SK-N-SH (cell line): Measurements from ENCODE around the gene TM4SF4. TPM values are rescaled to one million over a fixed set of nuclear protein-coding genes. Genes with fewer than 3 reads are reported as not detected.

Experiments used
- CTCF ChIA-PET: fragments of 300-600, 350-600 bp; formaldehyde crosslinking; extraction: SDS; loops from one replicate; lab custom pipeline; 2021; lab: Yijun Ruan, JAX
- POLR2A ChIA-PET: fragments of 350-600 bp; sonication (Branson Sonifier 250); formaldehyde crosslinking; extraction: SDS; loops from one replicate; lab custom pipeline; 2020; ENCODE audit warnings: antibody characterized with exemption, inconsistent platforms; lab: Yijun Ruan, JAX
- DNase-seq: peaks from one replicate; pipeline ENCODE4 v3.0.0; 2012
- H2AFZ ChIP-seq: fragments of 200-600 bp; sonication (generic); 2 replicates; pipeline ENCODE4 v1.8.1; 2016; ENCODE audit warnings: antibody characterized with exemption, mild to moderate bottlenecking, low read depth
- H3F3A ChIP-seq: fragments of 200-600 bp; sonication (generic); replicated peaks from 2 replicates; pipeline ENCODE3; 2016; ENCODE audit warnings: antibody characterized with exemption, mild to moderate bottlenecking; ENCODE audit not compliant: insufficient read depth
- H3K27ac ChIP-seq, 2 experiments: fragments of 200-500 bp in 1 of 2; fragments of 200-600 bp in 1 of 2; sonication (Bioruptor generic) in 1 of 2; sonication (generic), shearing (Covaris generic) in 1 of 2; 2 replicates each; pipeline versions ENCODE4 v1.5.1 to v1.6.1; 2014 to 2016; ENCODE audit warnings: low read depth in 2 of 2, inconsistent platforms in 1 of 2, low read length in 1 of 2, mild to moderate bottlenecking in 1 of 2, mixed read lengths in 1 of 2
- H3K27me3 ChIP-seq: fragments of 200-600 bp; sonication (generic), shearing (Covaris generic); 2 replicates; pipeline ENCODE4 v1.6.1; 2016; ENCODE audit warnings: mixed run types; ENCODE audit not compliant: insufficient read depth
- H3K36me3 ChIP-seq, 2 experiments: fragments of 200-500 bp in 1 of 2; fragments of 200-600 bp in 1 of 2; sonication (Bioruptor generic) in 1 of 2; sonication (generic) in 1 of 2; replicated peaks in 1 of 2; 2 replicates each; pipeline versions ENCODE3 to v1.5.1; 2014 to 2016; ENCODE audit warnings: low read length in 1 of 2, mild to moderate bottlenecking in 1 of 2; ENCODE audit not compliant: insufficient read depth in 2 of 2, control insufficient read depth in 1 of 2
- H3K4me1 ChIP-seq, 2 experiments: fragments of 200-500 bp in 1 of 2; fragments of 200-600 bp in 1 of 2; sonication (Bioruptor generic) in 1 of 2; sonication (generic), shearing (Covaris generic) in 1 of 2; 2 replicates each; pipeline versions ENCODE4 v1.5.1 to v1.6.1; 2014 to 2016; ENCODE audit warnings: low read depth in 1 of 2, low read length in 1 of 2, mixed run types in 1 of 2; ENCODE audit not compliant: insufficient read depth in 2 of 2, control insufficient read depth in 1 of 2
- H3K4me2 ChIP-seq: fragments of 200-600 bp; sonication (generic), shearing (Covaris generic); 2 replicates; pipeline ENCODE4 v1.6.1; 2017; ENCODE audit warnings: mixed run types
- H3K4me3 ChIP-seq, 2 experiments: fragments of 200-500 bp in 1 of 2; fragments of 200-600 bp in 1 of 2; sonication (Bioruptor generic) in 1 of 2; sonication (generic), shearing (Covaris generic) in 1 of 2; 2 replicates each; pipeline versions ENCODE4 v1.5.1 to v1.8.1; 2014 to 2016; ENCODE audit warnings: low read depth in 2 of 2, inconsistent platforms in 1 of 2, low read length in 1 of 2, mild to moderate bottlenecking in 1 of 2, mixed read lengths in 1 of 2, moderate library complexity in 1 of 2
- H3K79me2 ChIP-seq: fragments of 200-600 bp; sonication (generic); 2 replicates; pipeline ENCODE4 v1.8.1; 2017; ENCODE audit warnings: mild to moderate bottlenecking; ENCODE audit not compliant: insufficient read depth
- H3K9ac ChIP-seq: fragments of 200-600 bp; sonication (generic); 2 replicates; pipeline ENCODE4 v1.6.1; 2017; ENCODE audit warnings: mixed run types
- H3K9me2 ChIP-seq: fragments of 200-600 bp; sonication (generic); 2 replicates; pipeline ENCODE4 v1.6.1; 2017; ENCODE audit warnings: mixed run types
- H3K9me3 ChIP-seq: fragments of 200-600 bp; sonication (generic); 2 replicates; pipeline ENCODE4 v1.6.1; 2017; ENCODE audit warnings: mixed run types, mild to moderate bottlenecking, moderate library complexity
- H4K20me1 ChIP-seq: fragments of 200-600 bp; sonication (generic); 2 replicates; pipeline ENCODE4 v1.6.1; 2017; ENCODE audit warnings: mild to moderate bottlenecking, mixed run types; ENCODE audit not compliant: insufficient read depth
- CHD2 ChIP-seq: fragments of 150-350 bp; IDR thresholded peaks from 2 replicates; pipeline ENCODE4 v1.6.1; 2018; ENCODE audit warnings: low read length; ENCODE audit not compliant: partially characterized antibody
- ELF1 ChIP-seq: IDR thresholded peaks from 2 replicates; pipeline ENCODE4 v1.4.0; 2012
- EZH2phosphoT487 ChIP-seq: fragments of 200-600 bp; sonication (generic); IDR thresholded peaks from 2 replicates; pipeline ENCODE4 v1.6.1; 2017; ENCODE audit warnings: low read depth, mixed run types, mild to moderate bottlenecking, antibody characterized with exemption, moderate library complexity, borderline replicate concordance
- FOXM1 ChIP-seq: IDR thresholded peaks from 2 replicates; pipeline ENCODE4 v1.4.0; 2012; ENCODE audit warnings: low read depth, mild to moderate bottlenecking
- GATA2 ChIP-seq: sonication (generic); formaldehyde crosslinking; IDR thresholded peaks from 2 replicates; pipeline ENCODE4 v1.5.0; 2020; ENCODE audit warnings: mild to moderate bottlenecking, missing genetic modification reagents
- MAX ChIP-seq: IDR thresholded peaks from 2 replicates; pipeline ENCODE4 v1.4.0; 2012; ENCODE audit warnings: low read depth
- MEF2A ChIP-seq: IDR thresholded peaks from 2 replicates; pipeline ENCODE4 v1.4.0; 2012; ENCODE audit warnings: low read depth, borderline replicate concordance
- MXI1 ChIP-seq: IDR thresholded peaks from 2 replicates; pipeline ENCODE4 v1.6.1; 2012; ENCODE audit warnings: mild to moderate bottlenecking, low read depth, low read length, improper control_type of control experiment
- NFIC ChIP-seq: IDR thresholded peaks from 2 replicates; pipeline ENCODE4 v1.4.0; 2012; ENCODE audit warnings: borderline replicate concordance
- NRF1 ChIP-seq: IDR thresholded peaks from 2 replicates; pipeline ENCODE4 v1.6.1; 2012; ENCODE audit warnings: low read depth, mild to moderate bottlenecking, low read length
- REST ChIP-seq: IDR thresholded peaks from 2 replicates; pipeline ENCODE4 v1.6.1; 2012; ENCODE audit warnings: mild to moderate bottlenecking, low read depth, low read length, moderate library complexity
- RFX5 ChIP-seq: IDR thresholded peaks from 2 replicates; pipeline ENCODE4 v1.6.1; 2012; ENCODE audit warnings: mild to moderate bottlenecking, improper control_type of control experiment, low read length
- RXRA ChIP-seq: IDR thresholded peaks from 2 replicates; pipeline ENCODE4 v1.4.0; 2012; ENCODE audit warnings: low read depth, mild to moderate bottlenecking, borderline replicate concordance
- TEAD4 ChIP-seq: IDR thresholded peaks from 2 replicates; pipeline ENCODE4 v1.4.0; 2012; ENCODE audit warnings: mild to moderate bottlenecking, borderline replicate concordance; ENCODE audit not compliant: insufficient read depth
- YY1 ChIP-seq: IDR thresholded peaks from 2 replicates; pipeline ENCODE4 v1.4.0; 2012; ENCODE audit warnings: low read depth, mild to moderate bottlenecking
- polyA plus RNA-seq, 3 experiments: library from polyadenylated mRNA; depleted of rRNA; stranded (reverse); fragments of >200 nt; gene quantifications; 2 replicates each; pipeline ENCODE4 v1.2.3, GENCODE V29; 2012
- TF ChIP-seq, protein P1 (sequence below): IDR thresholded peaks from 2 replicates; pipeline ENCODE4 v1.4.0; 2012; ENCODE audit warnings: low read depth, borderline replicate concordance
- TF ChIP-seq, protein P2 (sequence below): IDR thresholded peaks from 2 replicates; pipeline ENCODE4 v1.4.0; 2012; ENCODE audit warnings: low read depth, borderline replicate concordance
- TF ChIP-seq, protein P3 (sequence below): IDR thresholded peaks from 2 replicates; pipeline ENCODE4; 2012

The TM4SF4 gene
- polyA plus RNA-seq, 1 of the 3 experiments (the other 2 are of a cell fraction), result 0.08 TPM

GRCh38 chr3:149438981-149439380, 35.5 kb upstream of the TM4SF4 start:
- DNase-seq, result no peak
- H3K79me2 ChIP-seq, result no peaks in the 10 kb centered on the region
- no peak overlapping the region for H3K9ac ChIP-seq
- H3K4me3 ChIP-seq, result no peak overlapping the region
- no peak overlapping the region for H2AFZ ChIP-seq
- no peaks in the 10 kb centered on the region for H3K36me3 ChIP-seq
- no peaks in the 10 kb centered on the region for H4K20me1 ChIP-seq
- H3K27ac ChIP-seq, result no peak overlapping the region
- ChIA-PET POLR2A (no interaction called here), CTCF (no interaction called here)
- no peak overlapping the region for H3K4me2 ChIP-seq
- TF ChIP-seq GATA2 (no peak), FOXM1 (no peak), REST (no peak), MXI1 (no peak), TEAD4 (no peak), RXRA (no peak), MAX (no peak), EZH2phosphoT487 (no peak), RFX5 (no peak), NRF1 (no peak), CHD2 (no peak), ELF1 (no peak), YY1 (no peak), MEF2A (no peak), NFIC (no peak)
- TF ChIP-seq, protein P1, sequence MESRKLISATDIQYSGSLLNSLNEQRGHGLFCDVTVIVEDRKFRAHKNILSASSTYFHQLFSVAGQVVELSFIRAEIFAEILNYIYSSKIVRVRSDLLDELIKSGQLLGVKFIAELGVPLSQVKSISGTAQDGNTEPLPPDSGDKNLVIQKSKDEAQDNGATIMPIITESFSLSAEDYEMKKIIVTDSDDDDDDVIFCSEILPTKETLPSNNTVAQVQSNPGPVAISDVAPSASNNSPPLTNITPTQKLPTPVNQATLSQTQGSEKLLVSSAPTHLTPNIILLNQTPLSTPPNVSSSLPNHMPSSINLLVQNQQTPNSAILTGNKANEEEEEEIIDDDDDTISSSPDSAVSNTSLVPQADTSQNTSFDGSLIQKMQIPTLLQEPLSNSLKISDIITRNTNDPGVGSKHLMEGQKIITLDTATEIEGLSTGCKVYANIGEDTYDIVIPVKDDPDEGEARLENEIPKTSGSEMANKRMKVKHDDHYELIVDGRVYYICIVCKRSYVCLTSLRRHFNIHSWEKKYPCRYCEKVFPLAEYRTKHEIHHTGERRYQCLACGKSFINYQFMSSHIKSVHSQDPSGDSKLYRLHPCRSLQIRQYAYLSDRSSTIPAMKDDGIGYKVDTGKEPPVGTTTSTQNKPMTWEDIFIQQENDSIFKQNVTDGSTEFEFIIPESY, result no peak
- TF ChIP-seq, protein P2, sequence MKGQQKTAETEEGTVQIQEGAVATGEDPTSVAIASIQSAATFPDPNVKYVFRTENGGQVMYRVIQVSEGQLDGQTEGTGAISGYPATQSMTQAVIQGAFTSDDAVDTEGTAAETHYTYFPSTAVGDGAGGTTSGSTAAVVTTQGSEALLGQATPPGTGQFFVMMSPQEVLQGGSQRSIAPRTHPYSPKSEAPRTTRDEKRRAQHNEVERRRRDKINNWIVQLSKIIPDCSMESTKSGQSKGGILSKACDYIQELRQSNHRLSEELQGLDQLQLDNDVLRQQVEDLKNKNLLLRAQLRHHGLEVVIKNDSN, result no peak
- TF ChIP-seq, protein P3, sequence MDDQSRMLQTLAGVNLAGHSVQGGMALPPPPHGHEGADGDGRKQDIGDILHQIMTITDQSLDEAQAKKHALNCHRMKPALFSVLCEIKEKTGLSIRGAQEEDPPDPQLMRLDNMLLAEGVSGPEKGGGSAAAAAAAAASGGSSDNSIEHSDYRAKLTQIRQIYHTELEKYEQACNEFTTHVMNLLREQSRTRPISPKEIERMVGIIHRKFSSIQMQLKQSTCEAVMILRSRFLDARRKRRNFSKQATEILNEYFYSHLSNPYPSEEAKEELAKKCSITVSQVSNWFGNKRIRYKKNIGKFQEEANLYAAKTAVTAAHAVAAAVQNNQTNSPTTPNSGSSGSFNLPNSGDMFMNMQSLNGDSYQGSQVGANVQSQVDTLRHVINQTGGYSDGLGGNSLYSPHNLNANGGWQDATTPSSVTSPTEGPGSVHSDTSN, result no peak
- H3K27me3 ChIP-seq, result no peaks in the 10 kb centered on the region
- no peaks in the 10 kb centered on the region for H3K9me2 ChIP-seq
- no peaks in the 10 kb centered on the region for H3K9me3 ChIP-seq
- H3K4me1 ChIP-seq, result peaks cover 0 to 18% of the 10 kb centered on the region in 2 experiments; a peak in 1 of 4 replicates
- peaks cover 6% of the 10 kb centered on the region for H3F3A ChIP-seq
